Muscle layer of colon (tissue), 2 donors: ENCODE data around the gene CTRB1.
"Not testable (repeated sequence)": the region's sequence is repeated elsewhere in the genome, so short reads cannot be mapped to it uniquely, and the experiment has no call there.

Experiments
- H3K27ac ChIP-seq: one replicate; pipeline ENCODE4 v1.7.0; 2013; ENCODE audit warnings: low read depth, mild to moderate bottlenecking, low read length, moderate library complexity
- H3K27me3 ChIP-seq, 2 donors: one replicate each; pipeline ENCODE4 v1.7.0; 2013; ENCODE audit warnings: low read length in 2 of 2, mild to moderate bottlenecking in 2 of 2; ENCODE audit not compliant: insufficient read depth in 2 of 2, control insufficient read depth in 1 of 2
- H3K36me3 ChIP-seq: one replicate; pipeline ENCODE4 v1.7.0; 2013; ENCODE audit warnings: mild to moderate bottlenecking, low read length; ENCODE audit not compliant: insufficient read depth
- H3K4me1 ChIP-seq: one replicate; pipeline ENCODE4 v1.7.0; 2013; ENCODE audit warnings: mild to moderate bottlenecking, low read length; ENCODE audit not compliant: insufficient read depth
- H3K4me3 ChIP-seq, 2 donors: one replicate each; pipeline ENCODE4 v1.7.0; 2013; ENCODE audit warnings: low read length in 2 of 2, low read depth in 1 of 2, mild to moderate bottlenecking in 1 of 2, moderate library complexity in 1 of 2
- H3K9ac ChIP-seq: one replicate; pipeline ENCODE4 v1.7.0; 2013; ENCODE audit warnings: low read length
- H3K9me3 ChIP-seq: one replicate; pipeline ENCODE4 v1.7.0; 2013; ENCODE audit warnings: mild to moderate bottlenecking, low read length
- donor health status: abdominal sarcoma.
- donor health status: Adenocarcinoma of cecum.

The CTRB1 gene

DNA sequence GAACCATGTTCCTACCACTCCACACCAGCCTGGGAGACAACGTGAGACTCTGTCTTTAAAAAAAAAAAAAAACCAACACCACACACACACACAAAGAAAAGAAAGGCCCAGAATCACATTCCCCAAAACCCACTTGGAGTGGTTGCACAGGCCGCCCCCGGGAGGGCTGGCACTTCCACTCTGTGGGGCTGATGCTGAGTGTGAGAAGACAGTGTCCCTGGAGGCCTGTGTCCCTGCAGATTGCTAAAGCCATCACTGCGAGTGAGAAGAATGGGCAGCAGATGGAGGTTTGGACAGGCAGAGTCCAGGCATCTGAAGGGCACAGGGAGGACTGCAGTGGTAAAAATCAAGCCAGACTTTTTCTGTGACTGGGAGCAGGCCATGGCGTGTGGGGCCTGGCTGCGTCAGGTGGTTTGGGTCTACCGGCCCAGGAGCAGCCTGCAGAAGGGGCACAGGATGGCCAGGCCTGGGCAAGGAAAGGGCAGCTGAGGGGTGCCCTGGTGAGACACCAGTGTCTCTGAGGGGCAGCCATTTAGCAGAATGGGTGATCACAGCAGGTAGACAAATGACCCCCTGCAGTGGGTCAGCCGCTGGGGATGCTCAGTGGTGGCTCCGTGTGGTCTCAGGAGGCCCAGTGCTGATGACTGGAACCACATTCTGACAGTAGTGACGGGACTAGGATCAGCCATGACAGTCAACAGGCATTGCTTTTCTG lies 24.9 kb upstream of the CTRB1 start:
- Histone ChIP-seq H3K36me3 (no peaks in the 10 kb centered on the region), H3K4me1 (no peaks in the 10 kb centered on the region), H3K27me3 (peaks cover 0 to 10% of the 10 kb centered on the region in 2 donors), H3K4me3 (no peak overlapping the region), H3K9me3 (no peaks in the 10 kb centered on the region), H3K27ac (no peak overlapping the region), H3K9ac (no peak overlapping the region)

DNA sequence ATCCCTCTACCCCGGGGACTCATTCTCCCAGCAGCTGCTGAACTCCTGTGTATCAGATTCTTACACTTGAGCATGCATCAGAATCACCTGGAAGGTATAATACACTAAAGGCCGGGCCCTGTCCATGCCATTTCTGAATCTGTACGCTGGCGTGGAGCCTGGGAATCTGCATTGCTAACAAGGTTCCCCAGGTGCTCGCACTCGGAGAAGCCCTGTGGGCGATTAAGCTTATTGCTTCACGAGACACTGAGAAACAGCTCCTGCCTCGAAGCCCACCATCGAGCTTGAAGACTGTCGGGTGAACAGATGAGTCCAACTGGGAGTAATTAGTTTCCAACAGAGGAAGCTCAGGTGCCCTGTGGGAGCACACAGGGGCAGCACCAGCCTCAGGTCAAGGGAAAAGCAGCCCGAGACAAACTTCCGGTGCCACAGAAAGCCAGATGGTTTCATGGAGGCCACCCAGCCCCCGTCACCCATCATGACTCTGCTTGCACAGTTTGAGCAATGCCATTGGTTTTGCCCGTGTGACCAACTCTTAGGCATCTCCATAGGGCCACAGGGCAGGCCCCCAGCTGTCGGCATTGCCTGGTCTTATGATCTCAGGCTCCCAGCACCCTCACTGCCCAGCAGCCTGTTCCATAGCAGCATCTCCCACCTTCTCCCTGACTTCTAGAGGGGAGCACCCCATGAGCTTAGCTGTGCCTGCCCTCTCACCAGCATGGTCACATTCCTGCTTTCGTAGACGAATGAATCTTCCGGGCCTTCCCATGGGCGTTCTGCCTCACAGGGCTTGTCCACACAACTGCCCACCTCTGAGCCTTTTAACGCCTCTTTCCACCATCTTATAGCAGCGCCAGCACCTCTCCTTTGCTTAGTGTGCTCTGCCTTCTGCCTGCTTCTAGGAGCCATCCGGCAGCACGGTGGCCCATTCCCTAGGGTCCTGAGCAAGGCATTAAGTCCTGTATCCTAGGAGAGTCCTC lies 22.7 kb upstream of the CTRB1 start:
- Histone ChIP-seq H3K27ac (no peak overlapping the region), H3K27me3 (peaks cover 0 to 10% of the 10 kb centered on the region in 2 donors), H3K9me3 (no peaks in the 10 kb centered on the region), H3K36me3 (no peaks in the 10 kb centered on the region), H3K9ac (no peak overlapping the region), H3K4me1 (no peaks in the 10 kb centered on the region), H3K4me3 (no peak overlapping the region)

DNA sequence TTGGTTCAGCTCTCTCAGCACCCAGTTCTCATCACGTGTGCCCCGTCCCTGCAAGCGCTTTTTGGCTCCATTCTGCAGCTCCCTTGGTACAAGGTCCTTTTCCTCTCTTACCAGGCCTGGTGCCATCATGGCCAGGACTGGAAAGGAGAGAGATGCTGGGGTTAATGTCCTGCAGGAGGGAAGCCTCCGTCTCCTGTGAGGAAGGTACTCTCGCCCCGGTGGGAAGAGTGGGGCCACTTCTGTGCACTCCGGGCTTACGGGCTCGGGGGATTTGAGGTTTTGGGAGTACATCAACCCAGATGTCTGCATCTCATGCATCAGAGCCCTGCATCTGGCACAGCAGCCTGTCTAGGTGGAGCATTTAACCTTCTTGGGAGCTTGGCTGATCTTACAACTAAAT lies 22.0 kb upstream of the CTRB1 start:
- peaks cover 0 to 10% of the 10 kb centered on the region in 2 donors for H3K27me3 ChIP-seq
- no peak overlapping the region for H3K4me3 ChIP-seq
- no peaks in the 10 kb centered on the region for H3K36me3 ChIP-seq
- no peak overlapping the region for H3K27ac ChIP-seq
- no peaks in the 10 kb centered on the region for H3K9me3 ChIP-seq
- no peaks in the 10 kb centered on the region for H3K4me1 ChIP-seq
- H3K9ac ChIP-seq = no peak overlapping the region

DNA sequence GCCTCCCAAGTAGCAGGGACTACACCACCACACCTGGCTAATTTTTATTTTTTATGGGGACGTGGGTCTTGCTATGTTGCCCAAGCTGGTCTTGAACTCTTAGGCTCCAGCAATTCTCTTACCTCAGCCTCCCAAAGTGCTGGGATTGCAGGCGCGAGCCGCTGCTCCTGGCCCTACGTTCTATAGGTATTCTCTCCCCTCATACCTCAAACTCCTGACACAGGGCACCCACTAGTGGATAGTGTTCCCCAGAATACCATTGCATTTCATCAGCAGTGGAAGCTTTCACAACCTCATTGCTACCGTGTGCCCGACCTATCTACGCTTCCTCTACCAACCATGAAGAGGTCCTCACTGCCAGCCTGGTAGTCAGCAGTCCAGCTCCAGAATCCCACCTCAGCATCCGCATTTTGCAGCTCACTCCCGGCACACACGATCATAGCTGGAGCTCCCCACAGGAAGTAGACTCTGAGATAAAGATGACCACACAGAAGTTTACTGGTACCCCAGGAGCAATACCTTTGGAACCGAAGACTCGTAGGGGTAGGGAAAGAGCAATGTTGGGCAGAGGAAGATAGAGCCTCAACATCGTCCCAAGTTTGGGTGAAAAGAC lies 21.2 kb upstream of the CTRB1 start:
- Histone ChIP-seq H3K27ac (no peak overlapping the region), H3K4me3 (no peak overlapping the region), H3K4me1 (no peaks in the 10 kb centered on the region), H3K36me3 (no peaks in the 10 kb centered on the region), H3K9ac (no peak overlapping the region), H3K27me3 (peaks cover 0 to 10% of the 10 kb centered on the region in 2 donors), H3K9me3 (no peaks in the 10 kb centered on the region)

DNA sequence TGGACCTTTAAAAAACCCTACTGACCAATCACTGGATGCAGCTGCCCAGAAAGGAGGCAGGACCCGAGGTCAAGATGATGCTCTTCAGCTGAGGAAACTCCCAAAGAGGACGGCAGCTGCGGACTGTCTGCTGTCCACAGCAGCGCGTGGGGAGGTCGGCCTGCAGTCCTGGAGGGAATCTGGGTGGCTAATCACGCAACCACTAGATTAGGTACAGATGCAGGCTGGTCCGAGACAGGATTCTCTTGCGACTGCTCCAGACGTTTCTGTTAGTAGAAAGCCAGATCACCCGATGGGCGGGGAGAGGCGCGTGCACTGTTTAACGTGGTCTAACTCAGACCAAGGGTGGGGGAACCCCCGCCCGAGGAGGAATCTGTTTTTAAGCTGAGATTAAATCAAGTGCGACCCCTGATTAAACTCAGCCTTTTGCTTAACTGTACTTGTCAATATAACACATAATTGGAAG lies 20.6 kb upstream of the CTRB1 start:
- Histone ChIP-seq H3K4me3 (no peak overlapping the region), H3K27me3 (peaks cover 0 to 10% of the 10 kb centered on the region in 2 donors), H3K4me1 (no peaks in the 10 kb centered on the region), H3K36me3 (no peaks in the 10 kb centered on the region), H3K9me3 (no peaks in the 10 kb centered on the region), H3K9ac (no peak overlapping the region), H3K27ac (no peak overlapping the region)

DNA sequence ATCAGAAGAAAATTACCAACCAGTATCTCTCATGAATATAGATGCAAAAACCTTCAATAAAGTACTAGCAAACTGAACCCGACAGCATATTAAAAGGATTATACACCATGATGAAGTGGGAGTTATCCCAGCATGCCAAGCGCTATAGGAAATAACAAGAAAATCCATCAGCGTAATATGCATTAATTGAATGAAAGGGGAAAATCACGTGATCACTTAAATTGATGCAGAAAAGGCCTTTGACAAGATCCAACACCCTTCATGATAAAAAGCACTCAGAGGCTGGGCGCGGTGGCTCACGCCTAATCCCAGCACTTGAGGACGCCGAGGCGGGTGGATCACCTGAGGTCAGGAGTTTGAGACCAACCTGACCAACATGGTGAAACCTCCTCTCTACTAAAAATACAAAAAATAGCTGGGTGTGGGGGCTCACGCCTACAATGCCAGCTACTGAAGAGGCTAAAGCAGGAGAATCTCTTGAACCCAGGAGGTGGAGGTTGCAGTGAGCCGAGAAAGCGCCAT lies 16.7 kb upstream of the CTRB1 start:
- Histone ChIP-seq H3K9me3 (no peaks in the 10 kb centered on the region), H3K4me1 (no peaks in the 10 kb centered on the region), H3K27me3 (peaks cover 0 to 10% of the 10 kb centered on the region in 2 donors), H3K4me3 (no peak overlapping the region), H3K9ac (no peak overlapping the region), H3K36me3 (no peaks in the 10 kb centered on the region), H3K27ac (no peak overlapping the region)

DNA sequence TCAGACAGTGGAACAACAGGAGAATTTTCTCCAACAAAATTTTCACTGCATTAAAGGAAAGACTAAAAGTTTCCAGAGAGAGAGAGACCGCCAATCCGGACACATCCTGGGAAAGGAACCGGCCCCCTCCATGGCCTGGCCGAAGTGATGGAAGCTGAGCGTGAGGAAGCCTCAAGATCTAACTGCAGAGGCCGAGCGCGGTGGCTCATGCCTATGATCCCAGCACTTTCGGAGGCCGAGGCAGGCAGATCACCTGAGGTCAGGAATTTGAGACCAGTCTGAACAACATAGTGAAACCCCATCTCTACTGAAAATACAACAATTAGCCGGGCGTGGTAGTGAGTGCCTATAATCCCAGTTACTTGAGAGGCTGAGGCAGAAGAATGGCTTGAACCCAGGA lies 15.7 kb upstream of the CTRB1 start:
- Histone ChIP-seq H3K36me3 (no peaks in the 10 kb centered on the region), H3K27ac (no peak overlapping the region), H3K4me3 (no peak overlapping the region), H3K9me3 (no peaks in the 10 kb centered on the region), H3K4me1 (no peaks in the 10 kb centered on the region), H3K27me3 (peaks cover 0 to 2% of the 10 kb centered on the region in 2 donors), H3K9ac (no peak overlapping the region)

DNA sequence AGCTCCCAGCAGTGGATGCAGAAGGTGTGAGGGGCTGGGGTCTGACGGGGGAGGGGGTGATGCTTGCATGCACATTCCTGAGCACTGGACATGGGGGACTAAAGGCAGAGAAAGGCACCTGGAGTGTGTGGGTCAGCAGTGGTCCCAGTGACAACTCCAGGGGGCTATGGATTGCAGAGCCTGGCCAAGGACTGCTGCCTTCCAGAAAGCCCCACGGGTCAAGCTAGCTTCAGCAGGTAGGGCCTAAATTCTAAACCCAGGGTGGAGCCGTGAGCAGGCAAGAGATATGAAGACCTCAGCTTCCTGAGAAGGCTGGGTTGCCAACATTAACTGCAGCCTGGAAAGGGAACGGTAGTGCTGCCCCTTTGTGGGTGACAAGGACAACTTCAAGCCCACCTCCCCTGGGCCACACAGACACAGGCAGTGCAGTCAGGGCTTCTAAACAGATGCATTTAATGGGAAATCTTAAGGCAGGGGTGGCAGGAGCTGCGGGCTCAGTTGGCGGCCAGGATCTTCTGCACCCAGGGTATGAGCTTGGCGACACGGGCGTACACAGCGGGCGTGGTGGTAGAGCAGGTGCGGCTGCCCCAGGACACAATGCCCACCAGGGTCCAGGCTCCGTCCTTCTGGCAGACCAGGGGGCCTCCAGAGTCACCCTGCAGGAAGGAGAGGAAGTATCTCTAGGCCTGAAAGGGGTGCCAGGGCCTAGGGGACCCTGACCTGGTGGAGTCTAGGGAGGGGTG lies 14.9 kb upstream of the CTRB1 start:
- H3K27ac ChIP-seq = no peak overlapping the region
- H3K4me3 ChIP-seq = no peak overlapping the region
- H3K9me3 ChIP-seq = no peaks in the 10 kb centered on the region

DNA sequence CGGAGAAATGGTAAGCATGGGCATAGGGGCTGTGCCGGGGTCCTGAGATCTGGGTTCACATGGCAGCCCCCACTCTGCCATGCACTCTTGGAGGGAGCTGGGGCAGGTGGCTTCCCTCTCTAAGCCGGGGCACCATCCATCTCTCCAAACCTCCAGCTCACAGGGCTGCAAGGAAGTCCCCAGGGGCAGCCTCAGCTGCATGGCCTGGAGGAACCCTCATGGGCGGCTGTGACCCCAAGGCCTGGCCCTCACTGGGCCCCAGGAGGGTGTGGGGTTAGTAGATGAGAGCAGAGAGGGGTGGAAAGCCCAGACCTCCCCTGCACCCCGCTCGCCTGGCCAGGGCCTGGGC lies 14.4 kb upstream of the CTRB1 start:
- no peaks in the 10 kb centered on the region for H3K4me1 ChIP-seq
- no peaks in the 10 kb centered on the region for H3K27me3 ChIP-seq
- no peaks in the 10 kb centered on the region for H3K9me3 ChIP-seq
- H3K9ac ChIP-seq = no peak overlapping the region
- H3K4me3 ChIP-seq = no peak overlapping the region
- H3K36me3 ChIP-seq = no peaks in the 10 kb centered on the region
- H3K27ac ChIP-seq = no peak overlapping the region

More for the DNA sequence above, 14.9 kb upstream of the CTRB1 start:
- H3K36me3 ChIP-seq = no peaks in the 10 kb centered on the region
- no peaks in the 10 kb centered on the region for H3K4me1 ChIP-seq
- H3K27me3 ChIP-seq = no peaks in the 10 kb centered on the region
- no peak overlapping the region for H3K9ac ChIP-seq

DNA sequence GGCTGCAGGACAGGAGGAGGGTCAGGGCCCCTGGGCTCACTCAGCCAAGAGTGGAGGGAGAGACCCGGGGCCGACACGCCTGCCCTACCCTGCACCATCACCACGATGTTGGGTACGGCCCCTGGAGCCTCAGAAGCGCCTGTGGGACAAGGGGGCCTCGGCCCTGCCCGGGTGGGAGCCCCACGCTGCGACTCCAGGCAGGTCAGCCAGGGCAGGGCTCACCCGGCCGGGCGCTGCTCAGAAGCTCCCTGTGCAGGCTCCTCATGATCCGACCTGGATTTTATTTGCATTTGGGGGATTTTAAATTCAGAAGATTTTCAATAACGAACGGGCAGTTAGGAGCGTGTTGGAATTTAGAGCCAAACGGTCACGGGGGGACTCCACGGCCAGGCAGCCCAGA lies 13.9 kb upstream of the CTRB1 start:
- not testable (repeated sequence) for H3K4me1 ChIP-seq, H3K27me3 ChIP-seq, H3K27ac ChIP-seq, H3K4me3 ChIP-seq, H3K9ac ChIP-seq, H3K9me3 ChIP-seq, H3K36me3 ChIP-seq

DNA sequence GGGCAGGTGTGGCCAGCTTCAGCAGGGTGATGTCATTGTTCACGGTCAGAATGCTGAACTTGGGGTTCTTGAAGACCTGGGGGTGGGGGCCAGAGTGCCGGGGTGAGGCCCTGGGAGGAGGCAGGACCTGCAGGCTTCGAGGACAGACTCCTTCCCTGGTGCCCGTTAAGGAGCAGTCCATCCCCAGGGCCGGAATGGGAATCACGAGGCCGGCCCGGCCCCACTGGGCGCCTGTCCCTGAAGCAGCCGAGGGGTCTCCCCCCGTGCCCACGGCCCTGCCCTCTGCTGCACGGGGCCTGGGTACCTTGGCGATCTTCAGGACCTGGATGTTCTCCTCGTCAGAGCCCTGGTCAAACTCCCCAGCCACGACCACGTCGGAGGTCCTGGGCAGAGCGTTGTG lies 13.3 kb upstream of the CTRB1 start:
- not testable (repeated sequence) for H3K36me3 ChIP-seq, H3K9me3 ChIP-seq, H3K4me3 ChIP-seq, H3K27me3 ChIP-seq, H3K4me1 ChIP-seq, H3K9ac ChIP-seq, H3K27ac ChIP-seq
